Left renal pelvis (tissue), 4 donors: ENCODE results near the gene RPL28. TPM values are rescaled to one million over a fixed set of nuclear protein-coding genes. Genes with fewer than 3 reads are reported as not detected.

Source experiments
- DNase-seq, 4 donors: peaks; one replicate each; pipeline ENCODE4 v3.0.0-alpha.2; 2013; ENCODE audit warnings: low read depth in 4 of 4, low spot score in 3 of 4
- polyA plus RNA-seq, 4 donors: library from polyadenylated mRNA; unstranded; fragments of 120-200 nt; gene quantifications; one replicate each; pipeline ENCODE4 v1.2.1, GENCODE V29; 2013; ENCODE audit not compliant: insufficient read length in 4 of 4

Gene RPL28
- 1,000 to 10,000 TPM in 2 of 4 donors, 100 to 1,000 TPM in 2; 965 to 1,435 (median 1,000) TPM for polyA plus RNA-seq

- peak; percentile 94 to 98 (median 98) for DNase-seq
Observed at GRCh38 chr19:55385724-55386492, at the start of gene RPL28. Gene RPL28 (plus strand): TSS chr19:55385932. CDS start chr19:55386358, 426 bp downstream.

GRCh38 chr19:55336101-55336500, 49.6 kb upstream of the RPL28 start:
- DNase-seq, result no peak

GRCh38 chr19:55339105-55339888, 46.4 kb upstream of the RPL28 start, which contains the start of gene KMT5C:
Gene KMT5C (plus strand): TSS chr19:55339876. CDS start chr19:55341937, 2,061 bp downstream.
- DNase-seq, result peak; percentile 100

GRCh38 chr19:55339889-55340783, 45.6 kb upstream of the RPL28 start:
- DNase-seq, result no peak

DNA sequence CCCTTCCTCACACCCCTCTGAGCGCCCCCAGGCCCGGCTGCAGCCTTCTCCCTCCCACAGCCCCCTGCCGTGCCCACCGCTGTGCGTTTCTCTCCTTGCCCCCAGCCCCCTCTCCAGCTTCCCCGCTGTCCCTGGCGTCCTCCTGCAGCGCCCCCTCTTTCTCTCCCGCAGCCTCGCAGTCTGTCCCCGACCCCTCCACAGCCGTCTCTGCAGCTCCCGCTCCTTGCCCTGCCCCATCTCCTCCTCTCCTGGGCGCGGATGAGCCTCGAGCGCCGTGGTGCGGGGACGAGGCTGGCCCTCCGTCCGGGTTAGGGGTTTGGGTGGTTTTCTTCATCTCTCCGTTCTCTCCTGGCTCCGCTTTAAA, 45.0 kb upstream of the RPL28 start:
- no peak for DNase-seq

- DNase-seq, result no peak
Observed at GRCh38 chr19:55341171-55341588, 44.6 kb upstream of the RPL28 start.

DNA sequence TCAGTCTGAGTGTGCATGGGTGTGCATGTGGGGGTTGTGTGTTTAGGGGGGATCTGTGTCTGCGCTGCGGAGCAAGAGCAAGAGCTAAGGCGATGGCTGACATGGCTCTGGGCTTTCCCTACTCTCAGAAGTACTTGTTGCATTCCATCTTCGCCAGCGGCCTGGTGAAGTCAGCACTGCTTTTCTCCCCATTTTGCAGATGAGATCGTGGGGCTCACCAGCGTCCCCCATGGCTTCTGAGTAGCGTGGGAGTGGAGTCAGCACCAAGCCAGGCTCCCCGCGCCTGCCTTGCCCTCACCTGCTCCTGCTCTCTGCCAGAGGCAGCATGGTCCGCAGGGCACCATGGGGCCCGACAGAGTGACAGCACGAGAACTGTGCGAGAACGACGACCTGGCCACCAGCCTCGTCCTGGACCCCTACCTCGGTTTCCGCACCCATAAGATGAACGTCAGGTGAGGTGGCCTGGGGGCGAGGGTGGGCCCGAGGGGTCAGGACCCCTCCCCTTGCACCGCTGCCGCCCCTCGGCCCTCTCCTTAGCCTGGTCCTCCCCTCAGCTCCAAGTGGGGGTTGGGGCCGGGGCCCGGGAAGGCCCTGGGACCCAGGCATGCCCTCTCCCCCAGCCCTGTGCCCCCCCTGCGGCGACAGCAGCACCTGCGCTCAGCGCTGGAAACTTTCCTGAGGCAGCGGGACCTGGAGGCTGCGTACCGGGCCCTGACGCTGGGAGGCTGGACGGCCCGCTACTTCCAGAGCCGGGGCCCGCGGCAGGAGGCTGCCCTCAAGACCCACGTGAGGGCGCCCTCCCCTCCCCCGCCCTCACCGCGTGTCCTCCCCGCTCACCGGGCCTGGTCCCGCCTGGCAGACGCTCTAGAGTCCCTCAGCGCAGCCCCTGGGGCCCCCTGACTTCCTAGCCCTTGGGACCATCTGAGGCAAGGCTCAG, 43.9 kb upstream of the RPL28 start:
- DNase-seq, result no peak

- DNase-seq, result no peak
Observed at GRCh38 chr19:55344444-55344843, 41.3 kb upstream of the RPL28 start.

- no peak for DNase-seq
Observed at GRCh38 chr19:55345101-55345817, 40.5 kb upstream of the RPL28 start.

GRCh38 chr19:55345818-55346724, 39.7 kb upstream of the RPL28 start:
- no peak for DNase-seq

DNA sequence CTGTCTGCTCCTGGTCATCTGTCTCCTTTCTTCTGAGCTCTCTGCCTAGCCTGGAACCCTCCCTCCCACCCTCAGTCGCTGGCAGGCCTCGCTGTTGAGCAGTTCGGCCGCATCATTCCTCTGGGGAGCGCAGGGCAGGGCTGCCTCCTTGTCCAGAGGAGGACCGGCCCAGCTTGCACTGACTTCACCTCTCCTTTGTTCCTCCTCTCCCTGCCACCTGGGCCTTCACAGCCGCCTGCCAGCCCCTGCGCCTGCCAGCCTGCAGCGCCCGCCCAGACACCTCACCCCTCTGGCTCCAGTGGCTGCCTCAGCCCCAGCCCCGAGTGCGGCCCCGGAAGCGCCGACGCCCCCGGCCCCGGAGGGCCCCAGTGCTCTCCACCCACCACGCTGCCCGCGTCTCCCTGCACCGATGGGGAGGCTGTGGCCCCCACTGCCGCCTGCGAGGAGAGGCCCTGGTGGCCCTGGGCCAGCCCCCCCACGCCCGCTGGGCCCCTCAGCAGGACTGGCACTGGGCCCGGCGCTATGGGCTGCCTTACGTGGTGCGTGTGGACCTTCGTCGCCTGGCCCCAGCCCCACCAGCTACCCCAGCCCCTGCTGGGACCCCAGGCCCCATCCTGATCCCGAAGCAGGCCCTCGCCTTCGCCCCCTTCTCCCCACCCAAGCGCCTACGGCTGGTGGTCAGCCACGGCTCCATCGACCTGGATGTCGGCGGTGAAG, 38.8 kb upstream of the RPL28 start:
- DNase-seq, result no peak

- DNase-seq, result no peak
Observed at GRCh38 chr19:55347442-55348009, 38.2 kb upstream of the RPL28 start.

GRCh38 chr19:55348317-55349034, 37.3 kb upstream of the RPL28 start:
- DNase-seq, result no peak

DNA sequence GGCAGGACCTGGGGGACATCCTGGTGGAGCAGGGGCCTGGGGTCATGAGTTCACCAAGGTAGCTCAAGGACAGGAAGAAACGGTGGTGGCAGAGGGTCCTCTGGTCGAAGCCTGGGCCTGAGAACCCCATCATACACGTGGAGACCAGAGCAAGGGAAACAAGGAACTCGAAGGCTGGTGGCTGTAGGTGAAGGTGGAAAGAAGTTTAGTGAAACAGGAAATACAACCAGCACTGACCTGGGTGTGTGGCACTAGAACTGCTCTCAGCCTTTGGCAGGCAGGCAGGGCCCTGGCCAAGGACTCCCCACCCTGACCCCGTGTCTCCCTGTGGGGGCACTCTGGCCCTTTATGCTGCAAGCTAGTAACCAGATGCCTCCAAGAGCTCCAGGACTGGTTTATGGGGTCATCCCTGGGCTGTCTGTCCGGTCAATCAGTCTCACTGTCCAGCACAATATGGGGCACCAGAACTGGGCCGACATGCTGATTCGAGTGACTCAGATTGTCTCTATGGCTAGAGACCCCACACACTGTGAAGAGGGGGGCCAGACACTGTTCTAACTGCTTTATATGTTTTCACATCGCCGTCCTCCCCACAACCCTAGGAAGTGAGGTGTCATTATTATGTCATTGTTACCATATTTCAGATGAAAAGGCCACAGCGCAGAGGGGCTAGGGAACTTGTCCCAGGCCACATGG, 35.0 kb upstream of the RPL28 start:
- DNase-seq, result no peak

DNA sequence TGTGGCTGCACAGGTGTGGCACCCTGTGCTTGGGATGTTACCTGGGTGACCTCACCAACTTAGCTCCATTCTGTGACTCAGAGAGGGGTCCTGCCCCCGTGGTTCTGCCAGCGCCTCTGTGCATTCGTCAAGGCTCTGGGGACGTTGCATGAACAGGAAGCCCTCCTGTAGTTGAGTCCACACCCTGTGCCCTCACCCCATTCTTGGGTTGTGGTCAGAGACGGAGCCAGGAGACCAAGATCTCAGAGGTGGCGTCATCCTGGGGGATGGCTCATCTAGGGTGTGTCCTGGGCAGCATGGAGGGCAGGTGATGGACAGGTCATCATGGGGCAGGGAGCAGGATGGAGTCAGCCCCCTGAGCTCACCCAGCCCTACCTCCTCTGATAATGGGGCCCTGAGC, 33.7 kb upstream of the RPL28 start:
- DNase-seq, result no peak
